Ishikawa (cell line): Measurements from ENCODE around the gene COMT.

Source experiments
- CEBPB ChIP-seq: IDR thresholded peaks from 2 replicates; pipeline ENCODE4 v1.6.1; 2012
- CREB1 ChIP-seq: IDR thresholded peaks from 2 replicates; pipeline ENCODE4 v1.6.1; 2012; ENCODE audit warnings: low read depth
- EGR1 ChIP-seq: IDR thresholded peaks from 2 replicates; pipeline ENCODE4 v1.6.1; 2012
- EP300 ChIP-seq: IDR thresholded peaks from 2 replicates; pipeline ENCODE4 v1.6.1; 2012; ENCODE audit warnings: borderline replicate concordance
- FOXM1 ChIP-seq: IDR thresholded peaks from 2 replicates; pipeline ENCODE4 v1.6.1; 2012; ENCODE audit warnings: low read depth, borderline replicate concordance
- MAX ChIP-seq: IDR thresholded peaks from 2 replicates; pipeline ENCODE4 v1.6.1; 2012
- NFIC ChIP-seq: IDR thresholded peaks from 2 replicates; pipeline ENCODE4 v1.6.1; 2012
- RAD21 ChIP-seq: IDR thresholded peaks from 2 replicates; pipeline ENCODE4 v1.6.1; 2012; ENCODE audit warnings: low read depth
- REST ChIP-seq: IDR thresholded peaks from 2 replicates; pipeline ENCODE4 v1.6.1; 2012; ENCODE audit warnings: low read depth, mild to moderate bottlenecking
- TAF1 ChIP-seq: IDR thresholded peaks from 2 replicates; pipeline ENCODE4 v1.6.1; 2012; ENCODE audit warnings: low read depth, mild to moderate bottlenecking
- TCF12 ChIP-seq: IDR thresholded peaks from 2 replicates; pipeline ENCODE4 v1.6.1; 2012; ENCODE audit warnings: low read depth
- TEAD4 ChIP-seq: IDR thresholded peaks from 2 replicates; pipeline ENCODE4 v1.6.1; 2012
- USF1 ChIP-seq: IDR thresholded peaks from 2 replicates; pipeline ENCODE4 v1.6.1; 2012
- YY1 ChIP-seq: IDR thresholded peaks from 2 replicates; pipeline ENCODE4 v1.6.1; 2012; ENCODE audit warnings: low read depth
- ZBTB7A ChIP-seq: IDR thresholded peaks from 2 replicates; pipeline ENCODE4 v1.6.1; 2012; ENCODE audit warnings: low read depth

COMT gene

GRCh38 chr22:19993926-19994325 is 52.4 kb downstream of the COMT start:
- no peak for TF ChIP-seq CEBPB
- TF ChIP-seq EP300, result no peak
- TF ChIP-seq YY1, result no peak
- no peak for TF ChIP-seq ZBTB7A
- TF ChIP-seq EGR1, result no peak
- TF ChIP-seq FOXM1, result no peak
- TF ChIP-seq TAF1, result no peak
- no peak for TF ChIP-seq MAX

- TF ChIP-seq MAX (no peak), USF1 (no peak), TAF1 (no peak), FOXM1 (no peak), YY1 (no peak), EGR1 (no peak)
Measured at GRCh38 chr22:19994851-19995610, 53.5 kb downstream of the COMT start.

GRCh38 chr22:19995611-19996339 is 54.2 kb downstream of the COMT start:
- TF ChIP-seq EP300 (no peak), NFIC (no peak), REST (no peak), CREB1 (no peak), TCF12 (no peak), FOXM1 (no peak), TAF1 (no peak), RAD21 (no peak), YY1 (no peak), MAX (no peak), TEAD4 (no peak), USF1 (no peak), CEBPB (no peak), ZBTB7A (no peak), EGR1 (no peak)

- no peak for TF ChIP-seq MAX
- no peak for TF ChIP-seq USF1
- TF ChIP-seq EP300, result no peak
- no peak for TF ChIP-seq CEBPB
Measured at GRCh38 chr22:19996694-19997384, 55.3 kb downstream of the COMT start.

GRCh38 chr22:19997561-19998231 is 56.1 kb downstream of the COMT start:
- no peak for TF ChIP-seq USF1
- no peak for TF ChIP-seq EP300
- no peak for TF ChIP-seq RAD21
- TF ChIP-seq TCF12, result no peak
- TF ChIP-seq TAF1, result no peak
